ENCODE data around the gene BATF2. TPM values are rescaled to one million over a fixed set of nuclear protein-coding genes. Genes with fewer than 3 reads are reported as not detected.

The BATF2 gene
- total and polyA plus RNA-seq, 9 of the 15 experiments (the other 6 are each of a cell fraction or from before 2014, with no cell fraction given), result 1.7 to 8.9 (median 6.4) TPM

DNA sequence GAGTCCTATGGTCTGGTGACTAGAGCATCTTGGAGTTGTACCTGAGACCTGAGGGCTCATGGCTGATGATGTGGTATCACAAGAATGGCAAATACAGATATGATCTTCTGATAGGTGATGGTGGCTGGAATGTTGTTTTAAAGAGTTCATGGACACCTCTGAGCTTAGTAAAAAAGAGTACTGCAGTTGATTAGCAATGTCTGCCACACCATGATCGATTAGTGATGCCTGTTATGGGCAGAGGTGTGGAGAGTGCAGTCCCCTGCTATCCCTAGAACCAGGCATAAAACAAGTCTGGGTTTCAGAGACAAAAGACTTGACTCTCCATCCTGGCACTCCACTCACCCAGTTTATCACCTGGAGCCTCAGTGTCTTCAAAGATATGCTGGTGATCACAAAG lies 1.4 kb upstream of the BATF2 start (continued):
- TF ChIP-seq RFX1 (IDR thresholded peaks at IDR 0.05) (no peak), CC2D1A (IDR thresholded peaks at IDR 0.05) (no peak), FOXJ2 (tag; IDR thresholded peaks at IDR 0.05) (no peak), RAD51 (IDR thresholded peaks at IDR 0.05; ENCODE audit: borderline replicate concordance, low read depth) (no peak; the same call in 1 of the 2 replicates), ZNF23 (CRISPR knock-in tag; IDR thresholded peaks at IDR 0.05) (peak; percentile 97), TRIM28 (IDR thresholded peaks at IDR 0.05) (0 out of 2 replicates have a peak, but pooled peaks have one; percentile 33), PHTF2 (CRISPR knock-in tag; IDR thresholded peaks at IDR 0.05) (no peak), L3MBTL2 (IDR thresholded peaks at IDR 0.05) (peak; percentile 87), ZC3H8 (IDR thresholded peaks at IDR 0.05) (no peak), HDAC8 (tag; IDR thresholded peaks at IDR 0.05) (no peak), RFX5 (IDR thresholded peaks at IDR 0.05; ENCODE audit: low read depth, low read length) (no peak), SP2 (IDR thresholded peaks at IDR 0.05; ENCODE audit: extremely low read depth, low read depth, low read length, poor library complexity, severe bottlenecking) (no peak), ARNT (IDR thresholded peaks at IDR 0.05) (0 out of 4 replicates have a peak, but pooled peaks of 1 of the 2 experiments have one; percentile 24)
- TF ChIP-seq, protein P1, sequence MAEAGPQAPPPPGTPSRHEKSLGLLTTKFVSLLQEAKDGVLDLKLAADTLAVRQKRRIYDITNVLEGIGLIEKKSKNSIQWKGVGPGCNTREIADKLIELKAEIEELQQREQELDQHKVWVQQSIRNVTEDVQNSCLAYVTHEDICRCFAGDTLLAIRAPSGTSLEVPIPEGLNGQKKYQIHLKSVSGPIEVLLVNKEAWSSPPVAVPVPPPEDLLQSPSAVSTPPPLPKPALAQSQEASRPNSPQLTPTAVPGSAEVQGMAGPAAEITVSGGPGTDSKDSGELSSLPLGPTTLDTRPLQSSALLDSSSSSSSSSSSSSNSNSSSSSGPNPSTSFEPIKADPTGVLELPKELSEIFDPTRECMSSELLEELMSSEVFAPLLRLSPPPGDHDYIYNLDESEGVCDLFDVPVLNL (CRISPR knock-in tag; IDR thresholded peaks at IDR 0.05; ENCODE audit: low read depth), result no peak
- TF ChIP-seq, protein P2, sequence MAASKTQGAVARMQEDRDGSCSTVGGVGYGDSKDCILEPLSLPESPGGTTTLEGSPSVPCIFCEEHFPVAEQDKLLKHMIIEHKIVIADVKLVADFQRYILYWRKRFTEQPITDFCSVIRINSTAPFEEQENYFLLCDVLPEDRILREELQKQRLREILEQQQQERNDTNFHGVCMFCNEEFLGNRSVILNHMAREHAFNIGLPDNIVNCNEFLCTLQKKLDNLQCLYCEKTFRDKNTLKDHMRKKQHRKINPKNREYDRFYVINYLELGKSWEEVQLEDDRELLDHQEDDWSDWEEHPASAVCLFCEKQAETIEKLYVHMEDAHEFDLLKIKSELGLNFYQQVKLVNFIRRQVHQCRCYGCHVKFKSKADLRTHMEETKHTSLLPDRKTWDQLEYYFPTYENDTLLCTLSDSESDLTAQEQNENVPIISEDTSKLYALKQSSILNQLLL (CRISPR knock-in tag; IDR thresholded peaks at IDR 0.05; ENCODE audit: borderline replicate concordance), result no peak
- TF ChIP-seq, protein P3, sequence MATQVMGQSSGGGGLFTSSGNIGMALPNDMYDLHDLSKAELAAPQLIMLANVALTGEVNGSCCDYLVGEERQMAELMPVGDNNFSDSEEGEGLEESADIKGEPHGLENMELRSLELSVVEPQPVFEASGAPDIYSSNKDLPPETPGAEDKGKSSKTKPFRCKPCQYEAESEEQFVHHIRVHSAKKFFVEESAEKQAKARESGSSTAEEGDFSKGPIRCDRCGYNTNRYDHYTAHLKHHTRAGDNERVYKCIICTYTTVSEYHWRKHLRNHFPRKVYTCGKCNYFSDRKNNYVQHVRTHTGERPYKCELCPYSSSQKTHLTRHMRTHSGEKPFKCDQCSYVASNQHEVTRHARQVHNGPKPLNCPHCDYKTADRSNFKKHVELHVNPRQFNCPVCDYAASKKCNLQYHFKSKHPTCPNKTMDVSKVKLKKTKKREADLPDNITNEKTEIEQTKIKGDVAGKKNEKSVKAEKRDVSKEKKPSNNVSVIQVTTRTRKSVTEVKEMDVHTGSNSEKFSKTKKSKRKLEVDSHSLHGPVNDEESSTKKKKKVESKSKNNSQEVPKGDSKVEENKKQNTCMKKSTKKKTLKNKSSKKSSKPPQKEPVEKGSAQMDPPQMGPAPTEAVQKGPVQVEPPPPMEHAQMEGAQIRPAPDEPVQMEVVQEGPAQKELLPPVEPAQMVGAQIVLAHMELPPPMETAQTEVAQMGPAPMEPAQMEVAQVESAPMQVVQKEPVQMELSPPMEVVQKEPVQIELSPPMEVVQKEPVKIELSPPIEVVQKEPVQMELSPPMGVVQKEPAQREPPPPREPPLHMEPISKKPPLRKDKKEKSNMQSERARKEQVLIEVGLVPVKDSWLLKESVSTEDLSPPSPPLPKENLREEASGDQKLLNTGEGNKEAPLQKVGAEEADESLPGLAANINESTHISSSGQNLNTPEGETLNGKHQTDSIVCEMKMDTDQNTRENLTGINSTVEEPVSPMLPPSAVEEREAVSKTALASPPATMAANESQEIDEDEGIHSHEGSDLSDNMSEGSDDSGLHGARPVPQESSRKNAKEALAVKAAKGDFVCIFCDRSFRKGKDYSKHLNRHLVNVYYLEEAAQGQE (IDR thresholded peaks at IDR 0.05; ENCODE audit: borderline replicate concordance), result peak; percentile 96
- TF ChIP-seq, protein P3 (CRISPR knock-in tag; IDR thresholded peaks at IDR 0.05; ENCODE audit: low read depth), result no peak
- TF ChIP-seq, protein P4, sequence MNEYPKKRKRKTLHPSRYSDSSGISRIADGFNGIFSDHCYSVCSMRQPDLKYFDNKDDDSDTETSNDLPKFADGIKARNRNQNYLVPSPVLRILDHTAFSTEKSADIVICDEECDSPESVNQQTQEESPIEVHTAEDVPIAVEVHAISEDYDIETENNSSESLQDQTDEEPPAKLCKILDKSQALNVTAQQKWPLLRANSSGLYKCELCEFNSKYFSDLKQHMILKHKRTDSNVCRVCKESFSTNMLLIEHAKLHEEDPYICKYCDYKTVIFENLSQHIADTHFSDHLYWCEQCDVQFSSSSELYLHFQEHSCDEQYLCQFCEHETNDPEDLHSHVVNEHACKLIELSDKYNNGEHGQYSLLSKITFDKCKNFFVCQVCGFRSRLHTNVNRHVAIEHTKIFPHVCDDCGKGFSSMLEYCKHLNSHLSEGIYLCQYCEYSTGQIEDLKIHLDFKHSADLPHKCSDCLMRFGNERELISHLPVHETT (CRISPR knock-in tag; conservative IDR thresholded peaks at IDR 0.05 in 1 of 2, IDR thresholded peaks at IDR 0.05 in 1 of 2), result no peak
